ENCODE measurements around the gene SSTR5.
"Not testable (repeated sequence)": the region's sequence is repeated elsewhere in the genome, so short reads cannot be mapped to it uniquely, and the experiment has no call there.

The SSTR5 gene

GRCh38 chr16:1076801-1077576, 4.4 kb downstream of the SSTR5 start:
- no peak for DNase-seq

GRCh38 chr16:1077877-1078578, 5.5 kb downstream of the SSTR5 start:
- no peak for DNase-seq

DNA sequence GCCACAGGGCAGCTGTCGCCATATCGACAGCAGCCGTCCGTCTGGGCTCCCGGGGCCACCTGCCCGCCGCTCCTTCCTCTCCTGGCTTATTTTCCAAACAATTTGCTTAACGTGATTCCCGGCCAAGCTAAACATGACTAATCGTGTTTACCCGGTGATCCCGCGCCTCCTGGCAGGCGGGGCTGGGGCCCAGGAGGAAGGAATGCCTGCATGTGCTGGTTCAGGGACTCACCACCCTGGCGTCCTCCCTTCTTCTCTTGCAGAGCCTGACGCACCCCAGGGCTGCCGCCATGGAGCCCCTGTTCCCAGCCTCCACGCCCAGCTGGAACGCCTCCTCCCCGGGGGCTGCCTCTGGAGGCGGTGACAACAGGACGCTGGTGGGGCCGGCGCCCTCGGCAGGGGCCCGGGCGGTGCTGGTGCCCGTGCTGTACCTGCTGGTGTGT, 6.1 kb downstream of the SSTR5 start:
- DNase-seq: no peak

DNA sequence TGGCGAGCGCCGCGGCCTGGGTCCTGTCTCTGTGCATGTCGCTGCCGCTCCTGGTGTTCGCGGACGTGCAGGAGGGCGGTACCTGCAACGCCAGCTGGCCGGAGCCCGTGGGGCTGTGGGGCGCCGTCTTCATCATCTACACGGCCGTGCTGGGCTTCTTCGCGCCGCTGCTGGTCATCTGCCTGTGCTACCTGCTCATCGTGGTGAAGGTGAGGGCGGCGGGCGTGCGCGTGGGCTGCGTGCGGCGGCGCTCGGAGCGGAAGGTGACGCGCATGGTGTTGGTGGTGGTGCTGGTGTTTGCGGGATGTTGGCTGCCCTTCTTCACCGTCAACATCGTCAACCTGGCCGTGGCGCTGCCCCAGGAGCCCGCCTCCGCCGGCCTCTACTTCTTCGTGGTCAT, 6.8 kb downstream of the SSTR5 start:
- DNase-seq: no peak

- DNase-seq: no peak
Measured at GRCh38 chr16:1079786-1080525, 7.4 kb downstream of the SSTR5 start.

DNA sequence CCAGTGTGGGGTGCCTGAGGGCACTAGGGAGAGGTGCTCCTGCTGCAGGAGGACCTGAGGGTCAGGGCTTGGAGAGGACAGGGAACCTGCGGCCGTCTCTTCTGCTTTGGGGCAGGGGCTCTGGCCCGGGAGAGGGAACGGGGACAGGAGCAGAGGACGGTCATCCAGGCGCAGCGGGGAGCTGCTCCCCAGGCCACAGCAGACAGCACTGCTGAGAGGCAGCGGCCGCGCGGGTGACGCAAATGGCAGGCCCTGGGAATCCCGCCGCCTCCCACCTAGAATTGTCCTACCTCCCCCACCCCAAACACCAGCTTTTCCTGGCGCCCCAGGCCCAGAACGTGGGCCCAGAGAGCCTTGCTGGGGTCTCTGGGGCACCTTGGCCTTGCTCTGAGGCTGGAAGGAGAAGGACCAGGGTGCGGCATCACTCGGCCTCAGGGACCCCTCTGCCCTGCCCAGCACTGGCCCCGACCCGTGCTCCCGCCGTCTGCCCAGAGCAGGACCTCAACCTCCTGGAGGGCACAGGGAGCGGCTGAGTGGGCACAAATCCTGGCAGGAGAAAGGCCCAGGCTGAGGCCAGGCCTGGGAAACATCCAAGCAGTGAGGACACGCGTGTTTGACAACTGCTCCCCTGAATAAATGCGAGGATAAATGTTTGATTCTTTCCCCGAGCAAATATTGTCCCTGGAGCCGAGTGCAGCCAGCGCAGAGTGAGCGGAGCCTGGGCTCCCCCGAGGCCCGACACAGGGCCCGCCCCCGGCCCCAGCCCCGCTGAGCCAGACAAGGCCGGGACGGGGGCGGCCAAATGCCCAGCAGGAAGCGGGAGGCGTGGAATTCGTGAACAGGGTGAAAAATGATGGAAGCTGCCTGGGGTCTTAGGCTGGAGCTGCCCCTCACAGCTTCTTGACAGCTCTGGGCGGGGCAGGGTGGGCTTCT, 8.5 kb downstream of the SSTR5 start:
- no peak for DNase-seq

GRCh38 chr16:1081734-1082265, 9.3 kb downstream of the SSTR5 start:
- no peak for DNase-seq

- no peak for DNase-seq
Measured at GRCh38 chr16:1082266-1082951, 9.9 kb downstream of the SSTR5 start.

- no peak for DNase-seq
Measured at GRCh38 chr16:1082952-1083675, 10.6 kb downstream of the SSTR5 start.

- no peak for DNase-seq
Measured at GRCh38 chr16:1084971-1085370, 12.4 kb downstream of the SSTR5 start.

DNA sequence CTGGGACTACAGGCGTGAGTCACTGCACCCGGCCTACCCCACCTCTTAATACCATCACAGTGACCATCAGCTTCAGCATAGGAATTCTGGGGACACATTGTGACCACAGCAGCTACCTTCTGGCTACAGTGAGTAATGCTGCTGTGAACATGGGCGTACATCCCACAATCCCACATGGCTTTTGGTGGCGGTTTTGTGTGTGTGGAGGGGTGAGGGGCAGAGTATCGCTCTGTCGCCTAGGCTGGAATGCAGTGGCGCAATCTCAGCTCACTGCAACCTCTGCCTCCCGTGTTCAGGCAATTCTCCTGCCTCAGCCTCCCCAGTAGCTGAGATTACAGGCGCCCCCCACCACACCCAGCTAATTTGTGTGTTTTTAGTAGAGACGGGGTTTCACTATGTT, 13.9 kb downstream of the SSTR5 start:
- DNase-seq: not testable (repeated sequence)

DNA sequence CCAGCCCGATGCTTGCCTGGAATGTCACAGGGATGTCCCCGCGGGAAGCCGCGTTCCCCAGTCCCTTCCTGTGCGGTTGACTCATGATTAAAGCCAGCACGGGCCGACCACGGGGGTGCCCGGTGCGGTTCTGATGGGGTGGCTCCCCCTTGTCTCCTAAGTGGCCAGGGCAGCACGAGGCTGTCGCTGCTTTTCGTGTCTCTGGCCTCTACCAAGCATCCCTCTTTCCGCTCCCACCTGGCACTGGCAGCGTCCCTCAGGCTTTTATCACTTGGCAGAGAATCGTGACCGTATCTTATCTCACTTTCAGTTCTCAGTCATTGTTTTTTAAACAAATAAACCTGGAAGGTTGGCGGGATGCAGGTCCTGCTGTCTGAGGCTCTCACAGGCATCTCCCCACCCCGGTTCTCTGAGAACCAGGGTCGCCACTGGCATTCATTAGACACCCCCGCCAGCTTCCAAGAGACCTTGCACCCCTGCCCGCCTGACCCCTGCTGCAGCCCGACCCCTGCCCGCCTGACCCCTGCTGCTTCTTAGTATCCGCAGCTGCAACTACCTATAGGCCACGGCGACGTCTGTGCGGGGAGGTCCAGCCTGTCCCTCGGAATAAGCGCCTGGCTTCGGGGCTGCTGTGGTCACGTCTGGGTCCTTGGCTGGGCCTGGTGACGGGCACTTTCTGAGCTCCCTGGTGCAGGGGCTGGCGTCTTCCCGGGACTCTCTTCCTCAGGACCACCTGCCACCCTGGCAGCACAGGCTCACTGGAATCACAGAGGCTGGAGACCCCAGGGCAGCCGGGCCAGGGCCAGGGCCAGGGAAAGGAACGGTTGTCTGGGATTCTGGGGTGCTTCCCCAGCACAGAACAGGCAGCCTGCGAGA, 16.0 kb downstream of the SSTR5 start:
- no peak for DNase-seq

DNA sequence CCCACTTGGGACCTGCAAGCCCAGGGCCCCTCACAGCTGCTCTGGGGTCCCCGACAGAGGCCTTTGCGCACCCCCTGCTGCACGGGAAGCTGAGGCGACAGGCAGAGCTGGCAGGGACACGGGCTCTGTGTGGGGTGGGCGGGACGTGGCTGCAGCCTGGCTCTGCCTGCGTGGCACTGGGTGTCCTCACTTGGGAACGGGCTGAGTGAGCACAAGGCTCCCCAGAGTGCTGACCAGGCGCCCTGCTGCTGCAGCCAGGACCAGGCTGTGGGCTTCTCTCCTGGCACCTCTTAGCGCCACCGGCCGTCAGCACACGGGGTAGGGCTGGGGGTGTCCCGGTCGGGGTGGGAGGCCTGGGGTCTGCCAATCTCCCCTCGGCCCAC, 16.9 kb downstream of the SSTR5 start:
- DNase-seq: no peak

- DNase-seq: no peak
Measured at GRCh38 chr16:1089822-1090619, 17.5 kb downstream of the SSTR5 start.

- no peak for DNase-seq
Measured at GRCh38 chr16:1090620-1091587, 18.4 kb downstream of the SSTR5 start.

GRCh38 chr16:1091992-1092552, 19.5 kb downstream of the SSTR5 start:
- DNase-seq: no peak

GRCh38 chr16:1092685-1093283, 20.2 kb downstream of the SSTR5 start:
- DNase-seq: not testable (repeated sequence)

Data from activated gamma-delta T cell treated with Interleukin-2 at 50 U/mL for 16 hours (primary cell).